Lung (tissue), 12 donors: ENCODE results near the gene LCN2. TPM values are rescaled to one million over a fixed set of nuclear protein-coding genes. Genes with fewer than 3 reads are reported as not detected.
A peak's percentile ranks its signal among the peaks of the same experiment; 100 is the strongest.

ENCODE experiments used
- ATAC-seq: fragments of 200-7000 bp; cut with Tn5 transposase; one replicate; pipeline ENCODE4 v1.9.1; 2020; ENCODE audit warnings: moderate number of reproducible peaks; ENCODE audit not compliant: insufficient read depth, low FRiP score
- DNase-seq, 3 donors: peaks; one replicate each; pipeline ENCODE4 v3.0.0-alpha.2; 2013 to 2017
- H3K27ac ChIP-seq, 2 donors: one replicate each; pipeline ENCODE4 v1.5.1; 2013; ENCODE audit warnings: mild to moderate bottlenecking in 2 of 2, moderate library complexity in 2 of 2, control low read depth in 1 of 2, inconsistent platforms in 1 of 2, low read depth in 1 of 2, low read length in 1 of 2
- H3K27me3 ChIP-seq, 3 donors: one replicate each; pipeline ENCODE4 v1.5.1; 2013; ENCODE audit warnings: low read length in 2 of 3; ENCODE audit not compliant: control insufficient read depth in 3 of 3, insufficient read depth in 3 of 3
- H3K36me3 ChIP-seq, 4 donors: one replicate each; pipeline ENCODE4 v1.5.1; 2013; ENCODE audit warnings: low read length in 4 of 4, mild to moderate bottlenecking in 1 of 4, moderate library complexity in 1 of 4; ENCODE audit not compliant: control insufficient read depth in 4 of 4, insufficient read depth in 4 of 4
- H3K4me1 ChIP-seq, 5 donors: one replicate each; pipeline ENCODE4 v1.5.1; 2013; ENCODE audit warnings: low read length in 5 of 5, mild to moderate bottlenecking in 2 of 5, moderate library complexity in 1 of 5; ENCODE audit not compliant: control insufficient read depth in 5 of 5, insufficient read depth in 5 of 5
- H3K4me3 ChIP-seq: one replicate; pipeline ENCODE4 v1.5.1; 2013; ENCODE audit warnings: mild to moderate bottlenecking, control low read depth, moderate library complexity
- H3K9ac ChIP-seq, 2 donors: one replicate each; pipeline ENCODE4 v1.5.1; 2013; ENCODE audit warnings: low read length in 2 of 2, control low read depth in 1 of 2; ENCODE audit not compliant: insufficient read depth in 1 of 2
- H3K9me3 ChIP-seq, 4 donors: one replicate each; pipeline ENCODE4 v1.5.1; 2013; ENCODE audit warnings: low read length in 3 of 4, mild to moderate bottlenecking in 1 of 4, moderate library complexity in 1 of 4; ENCODE audit not compliant: control insufficient read depth in 4 of 4, insufficient read depth in 3 of 4
- CTCF ChIP-seq: IDR thresholded peaks from 2 replicates; pipeline ENCODE4 v1.5.1; 2012; ENCODE audit warnings: mild to moderate bottlenecking; ENCODE audit errors: control extremely low read depth, extremely low read depth
- WGBS, 2 donors: extraction: QIAGEN DNeasy Blood & Tissue Kit; methylation state at CpG; one replicate each; pipeline ENCODE4 v1.1.7; 2013; 5-methylcytosine and 5-hydroxymethylcytosine counted together
- polyA plus RNA-seq, 2 donors: library from polyadenylated mRNA; stranded (reverse); fragments of 200-250 nt; gene quantifications; one replicate each; pipeline ENCODE4 v1.2.1, GENCODE V29; 2013
- total RNA-seq, 2 donors: library from RNA; depleted of rRNA in 1 of 2; stranded (reverse); fragments of >200 nt in 1 of 2; gene quantifications; one replicate each; pipeline ENCODE4 v1.2.1, GENCODE V29; 2014 to 2021
- donor health status: control.
- donor health status: control.
- donor health status: Bipolar disorder and iron deficiency.
- donor health status: healthy.
- donor health status: DM: yes; HTN: yes; CAD: no.

Gene LCN2
- total and polyA plus RNA-seq, 4 donors: 114 to 842 (median 295) TPM

- 92 to 96% methylated on average over 11 to 12 of the region's 12 CpGs for WGBS, 2 donors
- Histone ChIP-seq H3K4me1 (peaks cover 0 to 7% (median 0%) of the 10 kb centered on the region in 5 donors), H3K27ac (no peak overlapping the region)
These were observed 35.5 kb upstream of the LCN2 start for GRCh38 chr9:128113526-128114325.

GRCh38 chr9:128114326-128115186 lies 34.7 kb upstream of the LCN2 start:
- DNase-seq: no peak
- Histone ChIP-seq H3K27me3 (no peaks in the 10 kb centered on the region), H3K27ac (no peak overlapping the region), H3K4me3 (no peak overlapping the region), H3K9me3 (peaks cover 0 to 3% (median 0%) of the 10 kb centered on the region in 4 donors), H3K9ac (no peak overlapping the region), H3K36me3 (peaks cover 0 to 2% (median under 1%) of the 10 kb centered on the region in 4 donors), H3K4me1 (peaks cover 0 to 7% (median 0%) of the 10 kb centered on the region in 5 donors)
- ATAC-seq: no peak
- 86 to 94% methylated on average over 24 to 29 of the region's 29 CpGs for WGBS, 2 donors
- TF ChIP-seq CTCF: no peak

More at GRCh38 chr9:128113526-128114325, 35.5 kb upstream of the LCN2 start:
- Histone ChIP-seq H3K9ac (no peak overlapping the region), H3K4me3 (no peak overlapping the region), H3K27me3 (no peaks in the 10 kb centered on the region), H3K36me3 (peaks cover 0 to 6% (median 2%) of the 10 kb centered on the region in 4 donors), H3K9me3 (peaks cover 0 to 3% (median 0%) of the 10 kb centered on the region in 4 donors)
- DNase-seq (no peak), ATAC-seq (no peak)
- TF ChIP-seq CTCF: no peak

GRCh38 chr9:128115187-128116103 lies 33.8 kb upstream of the LCN2 start:
- Histone ChIP-seq H3K9ac (no peak overlapping the region), H3K9me3 (peaks cover 0 to 3% (median 0%) of the 10 kb centered on the region in 4 donors), H3K27ac (no peak overlapping the region), H3K27me3 (no peaks in the 10 kb centered on the region), H3K4me3 (no peak overlapping the region), H3K36me3 (peaks cover 0 to 6% (median 0%) of the 10 kb centered on the region in 4 donors), H3K4me1 (peaks cover 0 to 7% (median 0%) of the 10 kb centered on the region in 5 donors)
- ATAC-seq (no peak), DNase-seq (peak in 1 of 3 donors; percentile 47)
- no peak for TF ChIP-seq CTCF
- 82 to 85% methylated on average over 26 of the region's 26 CpGs for WGBS, 2 donors
